ENCODE measurements around the gene ESPNL. TPM values are rescaled to one million over a fixed set of nuclear protein-coding genes. Genes with fewer than 3 reads are reported as not detected.

ESPNL gene
- total and polyA plus RNA-seq, 2 of the 4 experiments (the other 2 are of a cell fraction) = 2.0 TPM

Other genes starting within 250 kb of the ESPNL start
- 15.8 and 19.2 TPM in 2 replicates for gene RAMP1, start 240.7 kb upstream of the ESPNL start, total RNA-seq (2012; rRNA removed)
- 77.1 and 100.0 TPM in 2 replicates for gene RAMP1, start 240.7 kb upstream of the ESPNL start, polyA plus RNA-seq (2012; rRNA removed)
- 44.6 and 59.4 TPM in 2 replicates for gene UBE2F, start 133.3 kb upstream of the ESPNL start, total RNA-seq (2012; rRNA removed)
- 53.5 and 59.8 TPM in 2 replicates for gene UBE2F, start 133.3 kb upstream of the ESPNL start, polyA plus RNA-seq (2012; rRNA removed)
- 8.6 and 12.2 TPM in 2 replicates for gene SCLY, start 39.3 kb upstream of the ESPNL start, total RNA-seq (2012; rRNA removed)
- 10.5 and 11.5 TPM in 2 replicates for gene SCLY, start 39.3 kb upstream of the ESPNL start, polyA plus RNA-seq (2012; rRNA removed)
- under 0.01 TPM in 1 of 2 replicates, not detected in the other for gene KLHL30, start 38.3 kb downstream of the ESPNL start, total RNA-seq (2012; rRNA removed)
- 0.03 TPM in 2 replicates for gene KLHL30, start 38.3 kb downstream of the ESPNL start, polyA plus RNA-seq (2012; rRNA removed)
- 0.56 and 1.3 TPM in 2 replicates for gene ERFE, start 58.6 kb downstream of the ESPNL start, total RNA-seq (2012; rRNA removed)
- 3.5 and 3.8 TPM in 2 replicates for gene ERFE, start 58.6 kb downstream of the ESPNL start, polyA plus RNA-seq (2012; rRNA removed)
- gene ILKAP, start 103.4 kb downstream of the ESPNL start, total RNA-seq (2012; rRNA removed) = 13.3 and 15.3 TPM in 2 replicates
- gene ILKAP, start 103.4 kb downstream of the ESPNL start, polyA plus RNA-seq (2012; rRNA removed) = 44.2 and 44.4 TPM in 2 replicates
- 1.3 and 1.4 TPM in 2 replicates for gene HES6, start 139.7 kb downstream of the ESPNL start, total RNA-seq (2012; rRNA removed)
- gene HES6, start 139.7 kb downstream of the ESPNL start, polyA plus RNA-seq (2012; rRNA removed) = 3.3 TPM in 2 replicates
- 2.8 and 3.2 TPM in 2 replicates for gene PER2, start 188.3 kb downstream of the ESPNL start, total RNA-seq (2012; rRNA removed)
- 1.7 and 2.1 TPM in 2 replicates for gene PER2, start 188.3 kb downstream of the ESPNL start, polyA plus RNA-seq (2012; rRNA removed)
- gene TRAF3IP1, start 220.2 kb downstream of the ESPNL start, total RNA-seq (2012; rRNA removed) = 5.9 and 6.9 TPM in 2 replicates
- gene TRAF3IP1, start 220.2 kb downstream of the ESPNL start, polyA plus RNA-seq (2012; rRNA removed) = 6.0 and 8.3 TPM in 2 replicates

Data from IMR-90 (cell line).